Ascending aorta (tissue), 2 donors: ENCODE data around the gene PLXNA2. TPM values are rescaled to one million over a fixed set of nuclear protein-coding genes. Genes with fewer than 3 reads are reported as not detected.

Experiments
- DNase-seq, 2 donors: peaks; one replicate each; pipeline ENCODE4 v3.0.0-alpha.2; 2019; ENCODE audit warnings: low spot score in 2 of 2
- H3K27ac ChIP-seq, 2 donors: fragments of 200-600 bp; sonication (generic); one replicate each; pipeline ENCODE4 v1.5.1; 2016 to 2017; ENCODE audit warnings: mild to moderate bottlenecking in 1 of 2
- H3K27me3 ChIP-seq: fragments of 200-600 bp; sonication (generic); one replicate; pipeline ENCODE4 v1.5.1; 2017
- H3K36me3 ChIP-seq, 2 donors: fragments of 200-600 bp; sonication (generic); one replicate each; pipeline ENCODE4 v1.5.1; 2016
- H3K4me1 ChIP-seq, 2 donors: fragments of 200-600 bp; sonication (generic); one replicate each; pipeline ENCODE4 v1.5.1; 2016 to 2017; ENCODE audit warnings: mild to moderate bottlenecking in 1 of 2
- H3K4me3 ChIP-seq, 2 donors: fragments of 200-600 bp; sonication (generic); one replicate each; pipeline ENCODE4 v1.5.1; 2016 to 2017; ENCODE audit warnings: mild to moderate bottlenecking in 1 of 2
- H3K9me3 ChIP-seq, 2 donors: fragments of 200-600 bp; sonication (generic); one replicate each; pipeline ENCODE4 v1.5.1; 2016
- CTCF ChIP-seq, 3 experiments: fragments of 200-600 bp in 2 of 3; fragments of 450-650 bp in 1 of 3; sonication (generic) in 2 of 3; IDR thresholded peaks; one replicate each; pipeline ENCODE4 v1.5.1; 2016 to 2019; ENCODE audit warnings: antibody characterized with exemption in 3 of 3, mild to moderate bottlenecking in 1 of 3, moderate library complexity in 1 of 3
- intact Hi-C: fragments of 100-400 bp; cut with DNase I; formaldehyde crosslinking; loops from one replicate; pipeline ENCODE4 v1.15.1; 2023
- total RNA-seq: library from RNA; depleted of rRNA; stranded (reverse); fragments of >200 nt; gene quantifications from one replicate; pipeline ENCODE4 v1.1.0, GENCODE V29; 2016

PLXNA2 gene
- total RNA-seq, 1 donor from 2014 or later: 33.0 TPM

- peaks cover 33 to 64% of the 10 kb centered on the region in 2 donors for H3K36me3 ChIP-seq
- DNase-seq: no peak
Observed at GRCh38 chr1:208052926-208053407, 191.2 kb downstream of the PLXNA2 start.

GRCh38 chr1:208052135-208052534, 192.0 kb downstream of the PLXNA2 start:
- no peak for TF ChIP-seq CTCF (IDR thresholded peaks at IDR 0.05)
- peaks cover 33 to 56% of the 10 kb centered on the region in 2 donors for H3K36me3 ChIP-seq
- no peak for DNase-seq
- no peaks in the 10 kb centered on the region for H3K27me3 ChIP-seq
- intact Hi-C loops: no loop called here
- peaks cover 3 to 11% of the 10 kb centered on the region in 2 donors for H3K4me1 ChIP-seq
- H3K27ac ChIP-seq: no peak overlapping the region
- no peaks in the 10 kb centered on the region for H3K9me3 ChIP-seq
- H3K4me3 ChIP-seq: no peak overlapping the region

More at GRCh38 chr1:208052926-208053407, 191.2 kb downstream of the PLXNA2 start:
- no peak for TF ChIP-seq CTCF (IDR thresholded peaks at IDR 0.05)
- Histone ChIP-seq H3K9me3 (no peaks in the 10 kb centered on the region), H3K4me1 (peaks cover 0 to 4% of the 10 kb centered on the region in 2 donors), H3K4me3 (no peak overlapping the region), H3K27ac (no peak overlapping the region), H3K27me3 (no peaks in the 10 kb centered on the region)
- intact Hi-C loops: no loop called here

GRCh38 chr1:208051651-208052050, 192.5 kb downstream of the PLXNA2 start:
- DNase-seq: no peak
- Histone ChIP-seq H3K9me3 (no peaks in the 10 kb centered on the region), H3K4me3 (no peak overlapping the region), H3K27ac (no peak overlapping the region), H3K36me3 (peaks cover 32 to 54% of the 10 kb centered on the region in 2 donors), H3K27me3 (no peaks in the 10 kb centered on the region), H3K4me1 (peaks cover 5 to 15% of the 10 kb centered on the region in 2 donors)
- TF ChIP-seq CTCF (IDR thresholded peaks at IDR 0.05): no peak
- intact Hi-C loops: no loop called here

- TF ChIP-seq CTCF (IDR thresholded peaks at IDR 0.05): no peak
- peak overlapping the region; percentile 73 to 79 for H3K27ac ChIP-seq
- H3K4me3 ChIP-seq: no peak overlapping the region
- H3K27me3 ChIP-seq: no peaks in the 10 kb centered on the region
- H3K4me1 ChIP-seq: peaks cover 7 to 22% of the 10 kb centered on the region in 2 donors
- intact Hi-C loops: no loop called here
- DNase-seq: no peak
- H3K9me3 ChIP-seq: no peaks in the 10 kb centered on the region
- peaks cover 41 to 59% of the 10 kb centered on the region in 2 donors for H3K36me3 ChIP-seq
Observed at GRCh38 chr1:208048904-208049303, 195.3 kb downstream of the PLXNA2 start.

- DNase-seq: peak in 1 of 2 donors; percentile 77
- H3K36me3 ChIP-seq: peaks cover 43 to 59% of the 10 kb centered on the region in 2 donors
- H3K27me3 ChIP-seq: no peaks in the 10 kb centered on the region
- no peak overlapping the region for H3K4me3 ChIP-seq
- TF ChIP-seq CTCF (IDR thresholded peaks at IDR 0.05): no peak
- intact Hi-C loops: loop anchor here (2.0 kb wide), 1 partner anchor 17 kb away; no protein-coding TSS in a partner anchor
- H3K4me1 ChIP-seq: peaks cover 7 to 22% of the 10 kb centered on the region in 2 donors
- H3K27ac ChIP-seq: peak overlapping the region; percentile 73 to 79
- no peaks in the 10 kb centered on the region for H3K9me3 ChIP-seq
Observed at GRCh38 chr1:208047975-208048374, 196.2 kb downstream of the PLXNA2 start.
